ENCODE measurements around the gene IQCK.
A peak's percentile ranks its signal among the peaks of the same experiment; 100 is the strongest.

IQCK gene

DNA sequence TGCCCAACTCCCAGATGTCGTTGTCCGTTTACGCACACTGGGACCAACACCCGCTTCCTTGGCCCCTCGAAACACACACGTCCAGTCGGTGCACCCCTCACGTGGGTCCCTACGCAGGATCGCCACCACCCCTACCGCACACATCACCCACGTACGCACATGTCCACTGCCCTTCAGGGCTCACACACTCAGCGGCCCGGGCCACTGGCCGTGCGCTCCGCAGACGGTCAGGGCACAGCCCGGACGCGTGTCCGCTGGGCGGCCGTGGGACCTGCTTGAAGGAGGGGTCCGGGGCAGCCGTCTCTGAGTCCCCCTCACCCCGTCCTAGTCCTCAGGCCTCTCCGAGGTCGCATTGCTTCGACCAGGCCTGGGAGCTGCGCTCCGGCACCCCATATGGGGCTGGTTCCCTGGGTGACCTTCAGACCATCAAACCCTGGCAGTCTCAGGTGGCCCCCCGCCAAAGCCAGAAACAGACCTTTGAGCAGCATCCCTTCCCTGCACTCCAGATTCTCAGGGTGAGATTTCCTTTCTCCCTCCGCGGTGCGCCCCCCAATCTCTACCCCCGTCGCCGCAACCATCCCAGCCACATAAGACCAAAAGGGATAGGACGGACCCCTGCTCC is 167.5 kb downstream of the IQCK start:
- Histone ChIP-seq H3K27ac (ENCODE audit: low read depth, low read length) (no peak overlapping the region), H3K9me3 (ENCODE audit: control insufficient read depth, insufficient read depth, low read length) (no peaks in the 10 kb centered on the region), H3F3A (ENCODE audit: control insufficient read depth, insufficient read depth) (no peaks in the 10 kb centered on the region), H3K79me2 (ENCODE audit: control insufficient read depth, low read length) (no peaks in the 10 kb centered on the region), H3K9me2 (replicated peaks; ENCODE audit: control insufficient read depth, low read length) (no peaks in the 10 kb centered on the region), H3K4me2 (ENCODE audit: low read length) (peak overlapping the region; percentile 70), H3K4me1 (ENCODE audit: control insufficient read depth, low read length) (peaks cover 7% of the 10 kb centered on the region), H3K27me3 (ENCODE audit: control insufficient read depth, low read length) (peaks cover 19% of the 10 kb centered on the region), H3K36me3 (ENCODE audit: control insufficient read depth, low read length) (no peaks in the 10 kb centered on the region), H4K20me1 (ENCODE audit: control insufficient read depth, insufficient read depth, low read depth, low read length) (no peaks in the 10 kb centered on the region), H3K4me3 (ENCODE audit: low read length) (no peak overlapping the region)
- TF ChIP-seq EZH2phosphoT487 (IDR thresholded peaks at IDR 0.05; ENCODE audit: borderline replicate concordance, low read length) = no peak
- TF ChIP-seq, protein P1, sequence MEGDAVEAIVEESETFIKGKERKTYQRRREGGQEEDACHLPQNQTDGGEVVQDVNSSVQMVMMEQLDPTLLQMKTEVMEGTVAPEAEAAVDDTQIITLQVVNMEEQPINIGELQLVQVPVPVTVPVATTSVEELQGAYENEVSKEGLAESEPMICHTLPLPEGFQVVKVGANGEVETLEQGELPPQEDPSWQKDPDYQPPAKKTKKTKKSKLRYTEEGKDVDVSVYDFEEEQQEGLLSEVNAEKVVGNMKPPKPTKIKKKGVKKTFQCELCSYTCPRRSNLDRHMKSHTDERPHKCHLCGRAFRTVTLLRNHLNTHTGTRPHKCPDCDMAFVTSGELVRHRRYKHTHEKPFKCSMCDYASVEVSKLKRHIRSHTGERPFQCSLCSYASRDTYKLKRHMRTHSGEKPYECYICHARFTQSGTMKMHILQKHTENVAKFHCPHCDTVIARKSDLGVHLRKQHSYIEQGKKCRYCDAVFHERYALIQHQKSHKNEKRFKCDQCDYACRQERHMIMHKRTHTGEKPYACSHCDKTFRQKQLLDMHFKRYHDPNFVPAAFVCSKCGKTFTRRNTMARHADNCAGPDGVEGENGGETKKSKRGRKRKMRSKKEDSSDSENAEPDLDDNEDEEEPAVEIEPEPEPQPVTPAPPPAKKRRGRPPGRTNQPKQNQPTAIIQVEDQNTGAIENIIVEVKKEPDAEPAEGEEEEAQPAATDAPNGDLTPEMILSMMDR (IDR thresholded peaks at IDR 0.05; ENCODE audit: low read depth, low read length, poor library complexity, severe bottlenecking) = no peak

DNA sequence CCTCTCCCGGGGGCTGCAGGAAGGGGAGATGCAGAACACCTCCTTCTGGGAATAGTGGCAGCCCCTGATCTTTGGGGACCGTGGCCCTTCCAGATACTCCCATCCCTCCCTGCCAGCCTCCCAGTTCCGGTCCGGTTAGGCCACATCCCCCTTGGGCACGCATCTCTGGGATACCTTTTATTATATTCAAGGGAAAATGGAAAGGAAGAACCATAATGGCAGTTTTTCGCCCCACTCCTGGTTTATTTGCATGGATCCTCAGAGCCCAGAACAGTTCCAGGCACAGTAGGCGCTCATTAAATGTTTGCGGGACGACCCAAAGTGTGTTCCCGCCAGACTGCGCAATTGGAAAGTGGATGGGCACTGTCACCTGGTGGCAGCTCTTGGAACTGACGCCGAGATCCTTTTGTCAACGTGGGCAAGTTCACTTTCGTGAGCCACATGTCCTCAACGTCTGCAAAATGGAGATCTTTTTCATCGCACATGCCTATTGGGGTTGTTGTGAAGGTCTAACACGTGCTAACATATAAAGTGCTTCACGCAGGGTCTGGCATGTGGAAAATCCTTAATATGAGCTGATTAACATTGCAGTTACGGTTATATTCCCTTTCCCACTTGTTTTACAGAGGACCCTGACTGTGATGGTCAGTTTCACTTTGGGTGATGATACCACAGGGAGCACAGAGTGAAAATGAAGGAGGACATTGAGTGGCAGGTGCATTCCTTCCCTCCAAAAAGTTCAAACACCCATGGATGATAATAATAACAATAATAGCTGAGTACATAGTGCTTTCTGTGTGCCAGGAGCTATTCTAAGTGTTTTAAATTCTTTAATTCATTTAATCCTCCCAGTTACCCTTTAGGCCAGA is 168.2 kb downstream of the IQCK start:
- Histone ChIP-seq H3K4me1 (ENCODE audit: control insufficient read depth, low read length) (peaks cover 7% of the 10 kb centered on the region), H3K36me3 (ENCODE audit: control insufficient read depth, low read length) (no peaks in the 10 kb centered on the region), H4K20me1 (ENCODE audit: control insufficient read depth, insufficient read depth, low read depth, low read length) (no peaks in the 10 kb centered on the region), H3K27ac (ENCODE audit: low read depth, low read length) (no peak overlapping the region), H3K9me2 (replicated peaks; ENCODE audit: control insufficient read depth, low read length) (no peaks in the 10 kb centered on the region), H3K79me2 (ENCODE audit: control insufficient read depth, low read length) (no peaks in the 10 kb centered on the region), H3K4me2 (ENCODE audit: low read length) (peak overlapping the region; percentile 18; the same call in 1 of the 2 replicates), H3K9me3 (ENCODE audit: control insufficient read depth, insufficient read depth, low read length) (no peaks in the 10 kb centered on the region), H3F3A (ENCODE audit: control insufficient read depth, insufficient read depth) (no peaks in the 10 kb centered on the region), H3K27me3 (ENCODE audit: control insufficient read depth, low read length) (peaks cover 22% of the 10 kb centered on the region), H3K4me3 (ENCODE audit: low read length) (no peak overlapping the region)
- TF ChIP-seq, protein P1 (IDR thresholded peaks at IDR 0.05; ENCODE audit: low read depth, low read length, poor library complexity, severe bottlenecking) = peak; percentile 93
- no peak for TF ChIP-seq EZH2phosphoT487 (IDR thresholded peaks at IDR 0.05; ENCODE audit: borderline replicate concordance, low read length)

DNA sequence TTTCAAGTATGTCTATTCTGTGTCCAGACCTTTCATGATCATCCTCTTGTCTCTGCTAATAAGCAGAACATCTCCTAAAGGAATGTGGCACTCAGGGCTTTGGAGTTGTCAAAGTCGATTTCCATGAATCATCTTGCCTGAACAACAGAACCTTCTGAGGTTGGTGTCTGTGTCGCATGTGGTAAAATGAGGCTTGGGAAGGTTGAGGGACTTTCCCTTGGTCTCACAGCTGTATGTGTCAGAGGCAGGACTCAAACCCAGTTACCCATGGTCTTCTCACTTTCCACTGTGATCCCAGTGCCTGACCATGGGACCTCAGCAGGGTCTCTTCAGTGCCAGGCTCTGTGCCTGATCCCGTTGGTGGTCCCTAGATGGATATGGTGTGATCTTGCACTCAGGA is 170.8 kb downstream of the IQCK start:
- no peaks in the 10 kb centered on the region for H3F3A ChIP-seq (ENCODE audit: control insufficient read depth, insufficient read depth)
- H3K36me3 ChIP-seq (ENCODE audit: control insufficient read depth, low read length) = no peaks in the 10 kb centered on the region
- H3K79me2 ChIP-seq (ENCODE audit: control insufficient read depth, low read length) = no peaks in the 10 kb centered on the region
- peaks cover 14% of the 10 kb centered on the region for H3K27me3 ChIP-seq (ENCODE audit: control insufficient read depth, low read length)
- H3K4me1 ChIP-seq (ENCODE audit: control insufficient read depth, low read length) = peaks cover 7% of the 10 kb centered on the region
- H3K4me3 ChIP-seq (ENCODE audit: low read length) = no peak overlapping the region
- H3K9me3 ChIP-seq (ENCODE audit: control insufficient read depth, insufficient read depth, low read length) = no peaks in the 10 kb centered on the region
- H4K20me1 ChIP-seq (ENCODE audit: control insufficient read depth, insufficient read depth, low read depth, low read length) = no peaks in the 10 kb centered on the region
- H3K27ac ChIP-seq (ENCODE audit: low read depth, low read length) = no peak overlapping the region
- TF ChIP-seq, protein P1 (IDR thresholded peaks at IDR 0.05; ENCODE audit: low read depth, low read length, poor library complexity, severe bottlenecking) = no peak
- TF ChIP-seq EZH2phosphoT487 (IDR thresholded peaks at IDR 0.05; ENCODE audit: borderline replicate concordance, low read length) = no peak
- H3K9me2 ChIP-seq (replicated peaks; ENCODE audit: control insufficient read depth, low read length) = no peaks in the 10 kb centered on the region
- no peak overlapping the region for H3K4me2 ChIP-seq (ENCODE audit: low read length)

Data from DOHH2 (cell line).